Cardiac fibroblast (primary cell): ENCODE data around the gene SLC25A27.

Experiments used
- DNase-seq, 2 donors: peaks; one replicate each; pipeline versions ENCODE4 v3.0.0 to v3.0.0-alpha.2; 2010; ENCODE audit warnings: low read depth in 2 of 2
- H3K4me3 ChIP-seq, 2 donors: replicated peaks in 1 of 2; 1 replicate in 1 of 2; 2 replicates in 1 of 2; pipeline ENCODE4 v1.5.1; 2011; ENCODE audit warnings: low read depth in 2 of 2, low read length in 2 of 2, mild to moderate bottlenecking in 2 of 2, moderate library complexity in 1 of 2
- CTCF ChIP-seq: IDR thresholded peaks from one replicate; pipeline ENCODE4 v1.5.1; 2011; ENCODE audit warnings: low read depth, mild to moderate bottlenecking, low read length, inconsistent platforms

The SLC25A27 gene

GRCh38 chr6:46688117-46688965, 35.6 kb downstream of the SLC25A27 start:
- TF ChIP-seq CTCF: no peak
- DNase-seq: no peak
- H3K4me3 ChIP-seq: no peak overlapping the region

DNA sequence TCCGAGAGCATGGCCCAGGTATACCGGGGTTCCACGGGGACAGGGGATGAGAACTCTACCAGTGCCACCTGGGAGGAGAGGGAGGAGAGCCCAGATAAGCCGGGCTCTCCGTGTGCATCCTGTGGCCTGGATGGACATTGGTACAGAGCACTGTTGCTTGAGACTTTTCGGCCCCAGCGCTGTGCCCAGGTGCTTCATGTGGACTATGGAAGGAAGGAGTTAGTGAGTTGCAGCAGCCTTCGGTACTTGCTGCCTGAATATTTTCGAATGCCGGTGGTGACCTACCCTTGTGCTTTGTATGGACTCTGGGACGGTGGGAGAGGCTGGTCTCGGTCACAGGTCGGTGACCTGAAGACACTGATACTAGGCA, 36.2 kb downstream of the SLC25A27 start:
- DNase-seq: no peak
- TF ChIP-seq CTCF: no peak

GRCh38 chr6:46689657-46690056, 36.9 kb downstream of the SLC25A27 start:
- H3K4me3 ChIP-seq: no peak overlapping the region
- TF ChIP-seq CTCF: no peak
- no peak for DNase-seq

More for the DNA sequence above, 36.2 kb downstream of the SLC25A27 start:
- no peak overlapping the region for H3K4me3 ChIP-seq

- no peak overlapping the region for H3K4me3 ChIP-seq
- no peak for DNase-seq
These were observed 37.5 kb downstream of the SLC25A27 start for GRCh38 chr6:46690141-46690755.

GRCh38 chr6:46690911-46691451, 38.2 kb downstream of the SLC25A27 start:
- DNase-seq: no peak
- H3K4me3 ChIP-seq: no peak overlapping the region
- TF ChIP-seq CTCF: no peak

More at GRCh38 chr6:46690141-46690755, 37.5 kb downstream of the SLC25A27 start:
- TF ChIP-seq CTCF: no peak

DNA sequence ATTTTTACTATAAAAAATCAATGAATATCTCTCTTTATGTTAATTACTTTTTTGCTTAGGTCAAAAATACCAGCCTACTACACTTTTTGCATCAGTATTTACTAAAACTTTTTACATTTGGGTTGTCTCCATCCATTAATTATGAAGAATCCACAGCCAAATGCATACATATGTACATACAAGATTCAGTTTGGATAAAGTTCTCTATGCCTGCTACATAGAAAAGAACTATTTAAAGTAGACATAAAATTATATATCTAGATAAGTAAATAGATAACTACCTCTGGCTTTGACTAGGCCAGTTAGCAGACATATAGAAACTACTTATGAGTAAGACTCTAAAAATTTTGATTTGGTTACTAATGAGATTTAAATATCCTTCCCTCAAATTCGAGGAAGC, 47.2 kb downstream of the SLC25A27 start:
- no peak for TF ChIP-seq CTCF
- DNase-seq: no peak
- H3K4me3 ChIP-seq: no peak overlapping the region
